ENCODE results near the gene PTPRN2.

Gene PTPRN2

GRCh38 chr7:157674027-157674714 lies 913.5 kb downstream of the PTPRN2 start:
- Histone ChIP-seq H3K4me3 (no peak overlapping the region), H3K27ac (no peak overlapping the region)
- DNase-seq (ENCODE audit: low spot score): peak; percentile 65
- no peak for TF ChIP-seq CTCF (IDR thresholded peaks at IDR 0.05)

GRCh38 chr7:157673573-157673972 lies 914.0 kb downstream of the PTPRN2 start:
- DNase-seq (ENCODE audit: low spot score): peak; percentile 54
- no peak for TF ChIP-seq CTCF (IDR thresholded peaks at IDR 0.05)
- Histone ChIP-seq H3K4me3 (no peak overlapping the region), H3K27ac (no peak overlapping the region)

- Histone ChIP-seq H3K4me3 (no peak overlapping the region), H3K27ac (no peak overlapping the region)
- DNase-seq (ENCODE audit: low spot score): no peak
- TF ChIP-seq CTCF (IDR thresholded peaks at IDR 0.05): no peak
Measured at GRCh38 chr7:157671358-157672255, 916.0 kb downstream of the PTPRN2 start.

GRCh38 chr7:157670490-157671357 lies 916.9 kb downstream of the PTPRN2 start:
- no peak for DNase-seq (ENCODE audit: low spot score)
- no peak for TF ChIP-seq CTCF (IDR thresholded peaks at IDR 0.05)

GRCh38 chr7:157669768-157670351 lies 917.8 kb downstream of the PTPRN2 start:
- Histone ChIP-seq H3K27ac (no peak overlapping the region), H3K4me3 (no peak overlapping the region)
- no peak for TF ChIP-seq CTCF (IDR thresholded peaks at IDR 0.05)
- no peak for DNase-seq (ENCODE audit: low spot score)

More at GRCh38 chr7:157670490-157671357, 916.9 kb downstream of the PTPRN2 start:
- no peak overlapping the region for H3K4me3 ChIP-seq
- H3K27ac ChIP-seq: no peak overlapping the region

- Histone ChIP-seq H3K4me3 (no peak overlapping the region), H3K27ac (no peak overlapping the region)
- no peak for TF ChIP-seq CTCF (IDR thresholded peaks at IDR 0.05)
- no peak for DNase-seq (ENCODE audit: low spot score)
Measured at GRCh38 chr7:157668884-157669767, 918.5 kb downstream of the PTPRN2 start.
